ENCODE measurements around the gene TFR2.
"Not testable (repeated sequence)": the region's sequence is repeated elsewhere in the genome, so short reads cannot be mapped to it uniquely, and the experiment has no call there.

Gene TFR2

GRCh38 chr7:100669106-100669505, 27.8 kb upstream of the TFR2 start:
- H3K4me3 ChIP-seq (ENCODE audit: low read depth, low read length); H3K79me2 ChIP-seq (ENCODE audit: control insufficient read depth, insufficient read depth, low read length, poor library complexity); H3K18ac ChIP-seq (ENCODE audit: low read length); H3K14ac ChIP-seq (ENCODE audit: low read length); H3K27me3 ChIP-seq (ENCODE audit: insufficient read depth, low read length); H3K23ac ChIP-seq (ENCODE audit: low read length); H2AFZ ChIP-seq (ENCODE audit: insufficient read depth, low read length, poor library complexity); H3K9ac ChIP-seq (ENCODE audit: low read length); DNase-seq; H4K91ac ChIP-seq (ENCODE audit: low read depth, low read length); H4K8ac ChIP-seq (ENCODE audit: low read depth, low read length); H3K4me1 ChIP-seq (ENCODE audit: control insufficient read depth in 1 of 2, insufficient read depth in 2 of 2, low read length in 2 of 2); H2AK5ac ChIP-seq (ENCODE audit: low read length); H2BK12ac ChIP-seq (ENCODE audit: low read length); H3K4me2 ChIP-seq (ENCODE audit: low read length); H2BK120ac ChIP-seq (ENCODE audit: insufficient read depth, low read length, poor library complexity); H2BK5ac ChIP-seq (ENCODE audit: low read depth, low read length, poor library complexity); H4K12ac ChIP-seq (ENCODE audit: low read depth, low read length); H3K4ac ChIP-seq (ENCODE audit: low read depth, low read length); H3K9me3 ChIP-seq (ENCODE audit: insufficient read depth, low read depth, low read length); H3K79me1 ChIP-seq (ENCODE audit: low read length); H3K27ac ChIP-seq (ENCODE audit: low read depth, low read length); H3K36me3 ChIP-seq (ENCODE audit: control insufficient read depth in 1 of 2, insufficient read depth in 2 of 2, low read length in 2 of 2): not testable (repeated sequence)
- WGBS (ENCODE audit: extremely low coverage, insufficient coverage, insufficient read length): no CpG with 5 or more reads among the region's 12 CpGs

GRCh38 chr7:100668069-100668449, 26.7 kb upstream of the TFR2 start:
- Histone ChIP-seq H2AFZ (ENCODE audit: insufficient read depth, low read length, poor library complexity) (no peak overlapping the region), H3K79me1 (ENCODE audit: low read length) (no peaks in the 10 kb centered on the region), H4K91ac (ENCODE audit: low read depth, low read length) (no peak overlapping the region), H3K27ac (ENCODE audit: low read depth, low read length) (no peak overlapping the region), H3K23ac (ENCODE audit: low read length) (no peak overlapping the region), H3K4me1 (ENCODE audit: control insufficient read depth in 1 of 2, insufficient read depth in 2 of 2, low read length in 2 of 2) (no peaks in the 10 kb centered on the region), H3K9me3 (ENCODE audit: insufficient read depth, low read depth, low read length) (no peaks in the 10 kb centered on the region), H2BK5ac (ENCODE audit: low read depth, low read length, poor library complexity) (no peak overlapping the region), H3K4me3 (ENCODE audit: low read depth, low read length) (no peak overlapping the region), H2AK5ac (ENCODE audit: low read length) (no peak overlapping the region), H3K4me2 (ENCODE audit: low read length) (no peak overlapping the region), H4K8ac (ENCODE audit: low read depth, low read length) (no peak overlapping the region), H2BK120ac (ENCODE audit: insufficient read depth, low read length, poor library complexity) (no peak overlapping the region), H2BK12ac (ENCODE audit: low read length) (no peak overlapping the region), H3K79me2 (ENCODE audit: control insufficient read depth, insufficient read depth, low read length, poor library complexity) (no peaks in the 10 kb centered on the region), H4K12ac (ENCODE audit: low read depth, low read length) (no peak overlapping the region), H3K4ac (ENCODE audit: low read depth, low read length) (no peak overlapping the region), H3K36me3 (ENCODE audit: control insufficient read depth in 1 of 2, insufficient read depth in 2 of 2, low read length in 2 of 2) (no peaks in the 10 kb centered on the region), H3K9ac (ENCODE audit: low read length) (no peak overlapping the region), H3K27me3 (ENCODE audit: insufficient read depth, low read length) (no peaks in the 10 kb centered on the region), H3K14ac (ENCODE audit: low read length) (no peak overlapping the region), H3K18ac (ENCODE audit: low read length) (no peak overlapping the region)
- no CpG with 5 or more reads among the region's 2 CpGs for WGBS (ENCODE audit: extremely low coverage, insufficient coverage, insufficient read length)
- DNase-seq: no peak

GRCh38 chr7:100667331-100668068, 26.1 kb upstream of the TFR2 start:
- no peak overlapping the region for H3K4me3 ChIP-seq (ENCODE audit: low read depth, low read length)
- no peak overlapping the region for H2BK12ac ChIP-seq (ENCODE audit: low read length)
- DNase-seq: no peak
- no peak overlapping the region for H3K4ac ChIP-seq (ENCODE audit: low read depth, low read length)
- no peaks in the 10 kb centered on the region for H3K9me3 ChIP-seq (ENCODE audit: insufficient read depth, low read depth, low read length)
- no peak overlapping the region for H3K27ac ChIP-seq (ENCODE audit: low read depth, low read length)
- H2BK5ac ChIP-seq (ENCODE audit: low read depth, low read length, poor library complexity): no peak overlapping the region
- no peak overlapping the region for H3K4me2 ChIP-seq (ENCODE audit: low read length)
- H4K8ac ChIP-seq (ENCODE audit: low read depth, low read length): no peak overlapping the region
- H4K91ac ChIP-seq (ENCODE audit: low read depth, low read length): no peak overlapping the region
- H2AFZ ChIP-seq (ENCODE audit: insufficient read depth, low read length, poor library complexity): no peak overlapping the region
- H3K36me3 ChIP-seq (ENCODE audit: control insufficient read depth in 1 of 2, insufficient read depth in 2 of 2, low read length in 2 of 2): no peaks in the 10 kb centered on the region
- H3K9ac ChIP-seq (ENCODE audit: low read length): no peak overlapping the region
- H3K4me1 ChIP-seq (ENCODE audit: control insufficient read depth in 1 of 2, insufficient read depth in 2 of 2, low read length in 2 of 2): no peaks in the 10 kb centered on the region
- no peaks in the 10 kb centered on the region for H3K79me2 ChIP-seq (ENCODE audit: control insufficient read depth, insufficient read depth, low read length, poor library complexity)
- WGBS (ENCODE audit: extremely low coverage, insufficient coverage, insufficient read length): no CpG with 5 or more reads among the region's 16 CpGs
- no peak overlapping the region for H3K23ac ChIP-seq (ENCODE audit: low read length)
- no peak overlapping the region for H4K12ac ChIP-seq (ENCODE audit: low read depth, low read length)
- H3K18ac ChIP-seq (ENCODE audit: low read length): no peak overlapping the region
- no peaks in the 10 kb centered on the region for H3K79me1 ChIP-seq (ENCODE audit: low read length)
- H2BK120ac ChIP-seq (ENCODE audit: insufficient read depth, low read length, poor library complexity): no peak overlapping the region
- H3K14ac ChIP-seq (ENCODE audit: low read length): no peak overlapping the region
- H3K27me3 ChIP-seq (ENCODE audit: insufficient read depth, low read length): no peaks in the 10 kb centered on the region
- H2AK5ac ChIP-seq (ENCODE audit: low read length): no peak overlapping the region

- Histone ChIP-seq H3K27ac (ENCODE audit: low read depth, low read length) (no peak overlapping the region), H3K79me2 (ENCODE audit: control insufficient read depth, insufficient read depth, low read length, poor library complexity) (no peaks in the 10 kb centered on the region), H2BK12ac (ENCODE audit: low read length) (no peak overlapping the region), H3K18ac (ENCODE audit: low read length) (no peak overlapping the region), H3K23ac (ENCODE audit: low read length) (no peak overlapping the region), H3K9ac (ENCODE audit: low read length) (no peak overlapping the region), H3K36me3 (ENCODE audit: control insufficient read depth in 1 of 2, insufficient read depth in 2 of 2, low read length in 2 of 2) (no peaks in the 10 kb centered on the region), H3K4ac (ENCODE audit: low read depth, low read length) (no peak overlapping the region), H3K4me3 (ENCODE audit: low read depth, low read length) (no peak overlapping the region), H3K14ac (ENCODE audit: low read length) (no peak overlapping the region), H2AK5ac (ENCODE audit: low read length) (no peak overlapping the region), H4K91ac (ENCODE audit: low read depth, low read length) (no peak overlapping the region), H3K9me3 (ENCODE audit: insufficient read depth, low read depth, low read length) (no peaks in the 10 kb centered on the region), H2BK120ac (ENCODE audit: insufficient read depth, low read length, poor library complexity) (no peak overlapping the region), H4K12ac (ENCODE audit: low read depth, low read length) (no peak overlapping the region), H3K27me3 (ENCODE audit: insufficient read depth, low read length) (no peaks in the 10 kb centered on the region), H4K8ac (ENCODE audit: low read depth, low read length) (no peak overlapping the region), H3K4me2 (ENCODE audit: low read length) (no peak overlapping the region), H3K4me1 (ENCODE audit: control insufficient read depth in 1 of 2, insufficient read depth in 2 of 2, low read length in 2 of 2) (no peaks in the 10 kb centered on the region), H2BK5ac (ENCODE audit: low read depth, low read length, poor library complexity) (no peak overlapping the region), H3K79me1 (ENCODE audit: low read length) (no peaks in the 10 kb centered on the region), H2AFZ (ENCODE audit: insufficient read depth, low read length, poor library complexity) (no peak overlapping the region)
- DNase-seq: no peak
- no CpG with 5 or more reads among the region's 5 CpGs for WGBS (ENCODE audit: extremely low coverage, insufficient coverage, insufficient read length)
Measured at GRCh38 chr7:100665168-100665726, 23.9 kb upstream of the TFR2 start.

Data from trophoblast cell (in vitro differentiated cells and primary cell).